BLaER1 treated with 17β-estradiol and CSF1 and Interleukin-3, amounts not matched to agents 10 nM and 100 nM (cell line): Measurements from ENCODE around the gene SEC63.

Experiments
- H3K27ac ChIP-seq, 11 experiments: shearing (Covaris generic); formaldehyde crosslinking; 2 replicates each; pipeline ENCODE4 v1.8.1; 2022
- H3K27me3 ChIP-seq, 11 experiments: shearing (Covaris generic); formaldehyde crosslinking; 2 replicates each; pipeline ENCODE4 v1.8.1; 2022
- H3K36me3 ChIP-seq, 11 experiments: shearing (Covaris generic); formaldehyde crosslinking; 2 replicates each; pipeline ENCODE4 v1.8.1; 2022
- H3K4me1 ChIP-seq, 10 experiments: shearing (Covaris generic); formaldehyde crosslinking; 2 replicates each; pipeline ENCODE4 v1.8.1; 2022
- H3K4me2 ChIP-seq, 11 experiments: shearing (Covaris generic); formaldehyde crosslinking; 2 replicates each; pipeline ENCODE4 v1.8.1; 2022
- H3K4me3 ChIP-seq, 10 experiments: shearing (Covaris generic); formaldehyde crosslinking; 2 replicates each; pipeline ENCODE4 v1.8.1; 2022
- H3K9ac ChIP-seq, 11 experiments: shearing (Covaris generic); formaldehyde crosslinking; 2 replicates each; pipeline ENCODE4 v1.8.1; 2022
- H3K9me3 ChIP-seq, 11 experiments: shearing (Covaris generic); formaldehyde crosslinking; replicated peaks in 1 of 11; 2 replicates each; pipeline ENCODE4 v1.8.1; 2022
- H4K20me1 ChIP-seq, 11 experiments: shearing (Covaris generic); formaldehyde crosslinking; 2 replicates each; pipeline ENCODE4 v1.8.1; 2022
- Cebpa-rat ChIP-seq, 11 experiments: shearing (Covaris generic); IDR thresholded peaks; 2 replicates each; pipeline ENCODE4 v1.8.1; 2022

SEC63 gene

GRCh38 chr6:107845777-107846176 lies 112.2 kb downstream of the SEC63 start:
- H3K36me3 ChIP-seq: no peaks in the 10 kb centered on the region
- peaks cover 0 to 12% (median 9%) of the 10 kb centered on the region in 10 experiments; a peak in 13 of 20 replicates for H3K4me1 ChIP-seq
- no peak overlapping the region for H3K9ac ChIP-seq
- TF ChIP-seq Cebpa-rat (IDR thresholded peaks at IDR 0.05): no peak
- no peak overlapping the region for H3K27ac ChIP-seq
- H3K4me3 ChIP-seq: no peak overlapping the region
- no peak overlapping the region for H3K4me2 ChIP-seq
- no peaks in the 10 kb centered on the region for H3K9me3 ChIP-seq
- H3K27me3 ChIP-seq: peaks cover 0 to 9% (median 4%) of the 10 kb centered on the region in 11 experiments; a peak in 7 of 22 replicates
- H4K20me1 ChIP-seq: no peaks in the 10 kb centered on the region

GRCh38 chr6:107843400-107843799 lies 114.6 kb downstream of the SEC63 start:
- H3K27ac ChIP-seq: no peak overlapping the region
- no peaks in the 10 kb centered on the region for H4K20me1 ChIP-seq

GRCh38 chr6:107841275-107841670 lies 116.7 kb downstream of the SEC63 start:
- Histone ChIP-seq H3K27ac (no peak overlapping the region), H4K20me1 (no peaks in the 10 kb centered on the region), H3K4me3 (no peak overlapping the region), H3K4me2 (no peak overlapping the region), H3K9ac (no peak overlapping the region), H3K4me1 (no peaks in the 10 kb centered on the region), H3K27me3 (no peaks in the 10 kb centered on the region), H3K9me3 (no peaks in the 10 kb centered on the region), H3K36me3 (no peaks in the 10 kb centered on the region)
- no peak for TF ChIP-seq Cebpa-rat (IDR thresholded peaks at IDR 0.05)

More at GRCh38 chr6:107843400-107843799, 114.6 kb downstream of the SEC63 start:
- Histone ChIP-seq H3K27me3 (peaks cover 0 to 9% (median 4%) of the 10 kb centered on the region in 11 experiments; a peak in 7 of 22 replicates), H3K9ac (no peak overlapping the region), H3K9me3 (no peaks in the 10 kb centered on the region), H3K36me3 (no peaks in the 10 kb centered on the region), H3K4me3 (no peak overlapping the region), H3K4me2 (no peak overlapping the region), H3K4me1 (peaks cover 0 to 8% (median 6%) of the 10 kb centered on the region in 10 experiments; a peak in 13 of 20 replicates)
- TF ChIP-seq Cebpa-rat (IDR thresholded peaks at IDR 0.05): no peak

GRCh38 chr6:107840636-107841274 lies 117.3 kb downstream of the SEC63 start:
- no peak overlapping the region for H3K27ac ChIP-seq
- no peaks in the 10 kb centered on the region for H3K36me3 ChIP-seq
- no peaks in the 10 kb centered on the region for H3K27me3 ChIP-seq
- no peaks in the 10 kb centered on the region for H4K20me1 ChIP-seq
- no peak overlapping the region for H3K4me2 ChIP-seq
- H3K9me3 ChIP-seq: no peaks in the 10 kb centered on the region
- no peak overlapping the region for H3K4me3 ChIP-seq
- no peak for TF ChIP-seq Cebpa-rat (IDR thresholded peaks at IDR 0.05)
- H3K4me1 ChIP-seq: no peaks in the 10 kb centered on the region
- H3K9ac ChIP-seq: no peak overlapping the region

GRCh38 chr6:107833136-107833535 lies 124.9 kb downstream of the SEC63 start:
- no peak overlapping the region for H3K27ac ChIP-seq

GRCh38 chr6:107832151-107833056 lies 125.6 kb downstream of the SEC63 start:
- TF ChIP-seq Cebpa-rat (IDR thresholded peaks at IDR 0.05): no peak
- Histone ChIP-seq H3K4me1 (no peaks in the 10 kb centered on the region), H3K9me3 (no peaks in the 10 kb centered on the region), H3K4me2 (no peak overlapping the region), H3K9ac (no peak overlapping the region), H4K20me1 (no peaks in the 10 kb centered on the region), H3K27me3 (no peaks in the 10 kb centered on the region), H3K36me3 (no peaks in the 10 kb centered on the region), H3K27ac (no peak overlapping the region), H3K4me3 (no peak overlapping the region)

More at GRCh38 chr6:107833136-107833535, 124.9 kb downstream of the SEC63 start:
- H3K36me3 ChIP-seq: no peaks in the 10 kb centered on the region
- no peaks in the 10 kb centered on the region for H3K4me1 ChIP-seq
- no peaks in the 10 kb centered on the region for H4K20me1 ChIP-seq
- no peak overlapping the region for H3K4me3 ChIP-seq
- no peak for TF ChIP-seq Cebpa-rat (IDR thresholded peaks at IDR 0.05)
- no peak overlapping the region for H3K4me2 ChIP-seq
- no peaks in the 10 kb centered on the region for H3K27me3 ChIP-seq
- H3K9ac ChIP-seq: no peak overlapping the region
- H3K9me3 ChIP-seq: no peaks in the 10 kb centered on the region

GRCh38 chr6:107830060-107830459 lies 127.9 kb downstream of the SEC63 start:
- H3K27me3 ChIP-seq: peaks cover 0 to 2% (median 0%) of the 10 kb centered on the region in 11 experiments; a peak in 4 of 22 replicates
- no peak overlapping the region for H3K4me3 ChIP-seq
- no peak overlapping the region for H3K27ac ChIP-seq
- no peaks in the 10 kb centered on the region for H3K36me3 ChIP-seq
- H4K20me1 ChIP-seq: no peaks in the 10 kb centered on the region
- H3K4me2 ChIP-seq: no peak overlapping the region
- no peaks in the 10 kb centered on the region for H3K4me1 ChIP-seq
- no peaks in the 10 kb centered on the region for H3K9me3 ChIP-seq
- H3K9ac ChIP-seq: no peak overlapping the region
- TF ChIP-seq Cebpa-rat (IDR thresholded peaks at IDR 0.05): no peak

GRCh38 chr6:107827541-107827940 lies 130.5 kb downstream of the SEC63 start:
- H3K27ac ChIP-seq: no peak overlapping the region
- TF ChIP-seq Cebpa-rat (IDR thresholded peaks at IDR 0.05): no peak
- H3K4me3 ChIP-seq: no peak overlapping the region
- no peak overlapping the region for H3K4me2 ChIP-seq
- H3K36me3 ChIP-seq: no peaks in the 10 kb centered on the region
- peaks cover 6 to 14% (median 10%) of the 10 kb centered on the region in 10 experiments; a peak in 18 of 20 replicates for H3K4me1 ChIP-seq
- H3K27me3 ChIP-seq: peaks cover 15 to 27% (median 24%) of the 10 kb centered on the region in 11 experiments
- no peak overlapping the region for H3K9ac ChIP-seq
- no peaks in the 10 kb centered on the region; a peak in 2 of 22 replicates for H4K20me1 ChIP-seq
- no peaks in the 10 kb centered on the region for H3K9me3 ChIP-seq

GRCh38 chr6:107823047-107823557 lies 134.9 kb downstream of the SEC63 start:
- no peak for TF ChIP-seq Cebpa-rat (IDR thresholded peaks at IDR 0.05)
- H3K27ac ChIP-seq: no peak overlapping the region
- H3K36me3 ChIP-seq: no peaks in the 10 kb centered on the region
- no peak overlapping the region for H3K4me3 ChIP-seq
- peaks cover 47 to 70% (median 62%) of the 10 kb centered on the region in 11 experiments for H3K27me3 ChIP-seq
- H3K9ac ChIP-seq: no peak overlapping the region
- H3K4me2 ChIP-seq: no peak overlapping the region; a peak in 2 of 22 replicates
- no peaks in the 10 kb centered on the region for H3K9me3 ChIP-seq
- H3K4me1 ChIP-seq: peaks cover 6 to 27% (median 10%) of the 10 kb centered on the region in 10 experiments; a peak in 18 of 20 replicates
- peaks cover 0 to 4% (median 0%) of the 10 kb centered on the region in 11 experiments; a peak in 2 of 22 replicates for H4K20me1 ChIP-seq
